ENCODE data around the gene PFDN6. TPM values are rescaled to one million over a fixed set of nuclear protein-coding genes. Genes with fewer than 3 reads are reported as not detected.

Gene PFDN6
- total and polyA plus RNA-seq, 9 of the 15 experiments (the other 6 are each of a cell fraction or from before 2014, with no cell fraction given) = 6.8 to 475 (median 216) TPM

DNA sequence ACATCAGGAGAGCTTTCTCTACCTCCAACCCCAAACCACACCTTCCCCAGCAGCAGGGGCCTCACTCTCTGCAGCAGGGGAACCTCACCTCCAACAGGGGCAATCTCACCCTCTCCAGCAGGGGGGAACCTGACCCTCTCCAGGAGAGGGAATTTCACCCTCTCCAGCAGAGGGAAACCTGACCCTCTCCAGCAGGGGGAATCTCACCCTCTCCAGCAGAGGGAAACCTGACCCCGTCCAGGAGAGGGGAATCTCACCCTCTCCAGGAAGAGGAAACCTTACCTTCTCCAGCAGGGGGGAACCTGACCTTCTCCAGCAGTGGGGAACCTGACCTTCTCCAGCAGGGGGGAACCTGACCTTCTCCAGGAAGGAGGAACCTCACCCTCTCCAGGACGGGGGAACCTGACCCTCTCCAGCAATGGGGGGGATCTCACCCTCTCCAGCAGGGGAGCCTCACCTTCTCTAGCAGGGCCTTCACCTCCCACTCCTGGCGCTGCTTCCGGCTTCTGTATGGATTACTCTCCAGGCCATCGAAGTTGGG is 9.4 kb upstream of the PFDN6 start (continued):
- TF ChIP-seq POLR2B (IDR thresholded peaks at IDR 0.05; ENCODE audit: low read depth, partially characterized antibody) (no peak), TFAM (CRISPR knock-in tag; conservative IDR thresholded peaks at IDR 0.05) (no peak), NCOA6 (IDR thresholded peaks at IDR 0.05) (no peak), CEBPG (CRISPR knock-in tag; IDR thresholded peaks at IDR 0.05) (no peak), CEBPG (tag; conservative IDR thresholded peaks at IDR 0.05 in 1 of 2, IDR thresholded peaks at IDR 0.05 in 1 of 2) (no peak), ZNF175 (CRISPR knock-in tag; IDR thresholded peaks at IDR 0.05; ENCODE audit: low read depth) (no peak), FOSL1 (tag; conservative IDR thresholded peaks at IDR 0.05) (no peak), ZNF436 (CRISPR knock-in tag; IDR thresholded peaks at IDR 0.05) (no peak), RUNX1 (IDR thresholded peaks at IDR 0.05; ENCODE audit: low read depth) (no peak), FOXJ3 (CRISPR knock-in tag; IDR thresholded peaks at IDR 0.05) (no peak), TARDBP (IDR thresholded peaks at IDR 0.05) (0 out of 2 replicates have a peak, but pooled peaks have one; percentile 24), LCOR (CRISPR knock-in tag; IDR thresholded peaks at IDR 0.05) (peak; percentile 79; the same call in 1 of the 2 replicates)
- TF ChIP-seq, protein P1, sequence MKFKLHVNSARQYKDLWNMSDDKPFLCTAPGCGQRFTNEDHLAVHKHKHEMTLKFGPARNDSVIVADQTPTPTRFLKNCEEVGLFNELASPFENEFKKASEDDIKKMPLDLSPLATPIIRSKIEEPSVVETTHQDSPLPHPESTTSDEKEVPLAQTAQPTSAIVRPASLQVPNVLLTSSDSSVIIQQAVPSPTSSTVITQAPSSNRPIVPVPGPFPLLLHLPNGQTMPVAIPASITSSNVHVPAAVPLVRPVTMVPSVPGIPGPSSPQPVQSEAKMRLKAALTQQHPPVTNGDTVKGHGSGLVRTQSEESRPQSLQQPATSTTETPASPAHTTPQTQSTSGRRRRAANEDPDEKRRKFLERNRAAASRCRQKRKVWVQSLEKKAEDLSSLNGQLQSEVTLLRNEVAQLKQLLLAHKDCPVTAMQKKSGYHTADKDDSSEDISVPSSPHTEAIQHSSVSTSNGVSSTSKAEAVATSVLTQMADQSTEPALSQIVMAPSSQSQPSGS (CRISPR knock-in tag; IDR thresholded peaks at IDR 0.05) = no peak
- TF ChIP-seq, protein P2, sequence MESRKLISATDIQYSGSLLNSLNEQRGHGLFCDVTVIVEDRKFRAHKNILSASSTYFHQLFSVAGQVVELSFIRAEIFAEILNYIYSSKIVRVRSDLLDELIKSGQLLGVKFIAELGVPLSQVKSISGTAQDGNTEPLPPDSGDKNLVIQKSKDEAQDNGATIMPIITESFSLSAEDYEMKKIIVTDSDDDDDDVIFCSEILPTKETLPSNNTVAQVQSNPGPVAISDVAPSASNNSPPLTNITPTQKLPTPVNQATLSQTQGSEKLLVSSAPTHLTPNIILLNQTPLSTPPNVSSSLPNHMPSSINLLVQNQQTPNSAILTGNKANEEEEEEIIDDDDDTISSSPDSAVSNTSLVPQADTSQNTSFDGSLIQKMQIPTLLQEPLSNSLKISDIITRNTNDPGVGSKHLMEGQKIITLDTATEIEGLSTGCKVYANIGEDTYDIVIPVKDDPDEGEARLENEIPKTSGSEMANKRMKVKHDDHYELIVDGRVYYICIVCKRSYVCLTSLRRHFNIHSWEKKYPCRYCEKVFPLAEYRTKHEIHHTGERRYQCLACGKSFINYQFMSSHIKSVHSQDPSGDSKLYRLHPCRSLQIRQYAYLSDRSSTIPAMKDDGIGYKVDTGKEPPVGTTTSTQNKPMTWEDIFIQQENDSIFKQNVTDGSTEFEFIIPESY (CRISPR knock-in tag; IDR thresholded peaks at IDR 0.05) = peak; percentile 89
- TF ChIP-seq, protein P3, sequence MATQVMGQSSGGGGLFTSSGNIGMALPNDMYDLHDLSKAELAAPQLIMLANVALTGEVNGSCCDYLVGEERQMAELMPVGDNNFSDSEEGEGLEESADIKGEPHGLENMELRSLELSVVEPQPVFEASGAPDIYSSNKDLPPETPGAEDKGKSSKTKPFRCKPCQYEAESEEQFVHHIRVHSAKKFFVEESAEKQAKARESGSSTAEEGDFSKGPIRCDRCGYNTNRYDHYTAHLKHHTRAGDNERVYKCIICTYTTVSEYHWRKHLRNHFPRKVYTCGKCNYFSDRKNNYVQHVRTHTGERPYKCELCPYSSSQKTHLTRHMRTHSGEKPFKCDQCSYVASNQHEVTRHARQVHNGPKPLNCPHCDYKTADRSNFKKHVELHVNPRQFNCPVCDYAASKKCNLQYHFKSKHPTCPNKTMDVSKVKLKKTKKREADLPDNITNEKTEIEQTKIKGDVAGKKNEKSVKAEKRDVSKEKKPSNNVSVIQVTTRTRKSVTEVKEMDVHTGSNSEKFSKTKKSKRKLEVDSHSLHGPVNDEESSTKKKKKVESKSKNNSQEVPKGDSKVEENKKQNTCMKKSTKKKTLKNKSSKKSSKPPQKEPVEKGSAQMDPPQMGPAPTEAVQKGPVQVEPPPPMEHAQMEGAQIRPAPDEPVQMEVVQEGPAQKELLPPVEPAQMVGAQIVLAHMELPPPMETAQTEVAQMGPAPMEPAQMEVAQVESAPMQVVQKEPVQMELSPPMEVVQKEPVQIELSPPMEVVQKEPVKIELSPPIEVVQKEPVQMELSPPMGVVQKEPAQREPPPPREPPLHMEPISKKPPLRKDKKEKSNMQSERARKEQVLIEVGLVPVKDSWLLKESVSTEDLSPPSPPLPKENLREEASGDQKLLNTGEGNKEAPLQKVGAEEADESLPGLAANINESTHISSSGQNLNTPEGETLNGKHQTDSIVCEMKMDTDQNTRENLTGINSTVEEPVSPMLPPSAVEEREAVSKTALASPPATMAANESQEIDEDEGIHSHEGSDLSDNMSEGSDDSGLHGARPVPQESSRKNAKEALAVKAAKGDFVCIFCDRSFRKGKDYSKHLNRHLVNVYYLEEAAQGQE (IDR thresholded peaks at IDR 0.05; ENCODE audit: borderline replicate concordance) = peak; percentile 81; the same call in 1 of the 2 replicates
- TF ChIP-seq, protein P3 (CRISPR knock-in tag; IDR thresholded peaks at IDR 0.05; ENCODE audit: low read depth) = no peak

Data from K562 (cell line).